ENCODE results near the gene DDI1. TPM values are rescaled to one million over a fixed set of nuclear protein-coding genes. Genes with fewer than 3 reads are reported as not detected.

DDI1 gene
- total RNA-seq, 1 donor from 2014 or later, result not detected

- intact Hi-C loops (cut with DNase I), result no loop called here
- Histone ChIP-seq H3K27ac (no peak overlapping the region), H3K9me3 (no peaks in the 10 kb centered on the region), H3K4me1 (peaks cover 14% of the 10 kb centered on the region), H3K36me3 (no peaks in the 10 kb centered on the region), H3K27me3 (ENCODE audit: low read depth) (no peaks in the 10 kb centered on the region), H3K4me3 (no peak overlapping the region)
- TF ChIP-seq, protein P1, sequence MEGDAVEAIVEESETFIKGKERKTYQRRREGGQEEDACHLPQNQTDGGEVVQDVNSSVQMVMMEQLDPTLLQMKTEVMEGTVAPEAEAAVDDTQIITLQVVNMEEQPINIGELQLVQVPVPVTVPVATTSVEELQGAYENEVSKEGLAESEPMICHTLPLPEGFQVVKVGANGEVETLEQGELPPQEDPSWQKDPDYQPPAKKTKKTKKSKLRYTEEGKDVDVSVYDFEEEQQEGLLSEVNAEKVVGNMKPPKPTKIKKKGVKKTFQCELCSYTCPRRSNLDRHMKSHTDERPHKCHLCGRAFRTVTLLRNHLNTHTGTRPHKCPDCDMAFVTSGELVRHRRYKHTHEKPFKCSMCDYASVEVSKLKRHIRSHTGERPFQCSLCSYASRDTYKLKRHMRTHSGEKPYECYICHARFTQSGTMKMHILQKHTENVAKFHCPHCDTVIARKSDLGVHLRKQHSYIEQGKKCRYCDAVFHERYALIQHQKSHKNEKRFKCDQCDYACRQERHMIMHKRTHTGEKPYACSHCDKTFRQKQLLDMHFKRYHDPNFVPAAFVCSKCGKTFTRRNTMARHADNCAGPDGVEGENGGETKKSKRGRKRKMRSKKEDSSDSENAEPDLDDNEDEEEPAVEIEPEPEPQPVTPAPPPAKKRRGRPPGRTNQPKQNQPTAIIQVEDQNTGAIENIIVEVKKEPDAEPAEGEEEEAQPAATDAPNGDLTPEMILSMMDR (IDR thresholded peaks at IDR 0.05), result no peak
- no peak for ATAC-seq
- no peak for DNase-seq
These were observed 27.7 kb downstream of the DDI1 start for GRCh38 chr11:104064034-104064630.

- no peak overlapping the region for H3K4me3 ChIP-seq
- no peaks in the 10 kb centered on the region for H3K36me3 ChIP-seq
- H3K27ac ChIP-seq, result no peak overlapping the region
- TF ChIP-seq, protein P1 (IDR thresholded peaks at IDR 0.05), result no peak
- ATAC-seq (no peak), DNase-seq (no peak)
- H3K4me1 ChIP-seq, result peaks cover 4% of the 10 kb centered on the region
- intact Hi-C loops (cut with DNase I), result no loop called here
- H3K27me3 ChIP-seq (ENCODE audit: low read depth), result no peaks in the 10 kb centered on the region
- no peaks in the 10 kb centered on the region for H3K9me3 ChIP-seq
These were observed 31.1 kb downstream of the DDI1 start for GRCh38 chr11:104067534-104067933.

DNA sequence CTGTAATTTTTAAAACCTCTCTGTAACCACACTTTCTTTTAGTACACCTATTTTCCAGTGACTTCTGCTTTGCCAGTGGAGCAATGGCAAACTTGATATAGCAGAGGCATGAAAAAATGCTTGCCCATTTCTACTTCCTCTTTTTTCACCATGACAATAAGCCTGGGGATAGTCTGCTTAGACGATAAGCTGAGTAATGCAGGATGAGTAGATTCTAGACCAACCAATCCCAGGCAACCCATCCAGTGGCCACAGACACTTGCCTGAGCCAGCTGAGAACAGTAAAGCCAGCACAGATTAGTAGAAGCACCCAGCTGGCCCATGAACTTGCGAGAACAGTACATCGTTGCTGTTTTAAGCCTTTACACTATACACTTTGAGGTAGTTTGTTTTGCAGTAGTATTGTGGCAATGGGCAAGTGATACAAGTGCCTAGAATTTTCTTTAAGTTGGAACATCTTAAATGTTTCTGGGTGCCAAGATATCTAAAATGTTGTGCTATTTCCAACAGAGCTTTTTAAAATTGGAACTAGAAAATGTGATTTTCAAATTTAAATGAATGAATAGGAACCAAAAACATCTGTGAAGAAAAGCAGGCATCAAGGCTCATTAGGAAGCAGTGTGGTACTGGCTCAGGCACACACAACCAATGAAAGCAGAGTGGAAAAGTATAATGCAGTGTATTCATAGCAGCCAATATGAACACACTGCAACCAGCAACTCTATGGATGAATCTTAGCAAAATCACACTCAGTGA lies 37.7 kb downstream of the DDI1 start:
- TF ChIP-seq, protein P1 (IDR thresholded peaks at IDR 0.05), result no peak
- Histone ChIP-seq H3K27ac (no peak overlapping the region), H3K36me3 (no peaks in the 10 kb centered on the region), H3K4me3 (no peak overlapping the region), H3K9me3 (no peaks in the 10 kb centered on the region), H3K4me1 (no peaks in the 10 kb centered on the region), H3K27me3 (ENCODE audit: low read depth) (no peaks in the 10 kb centered on the region)
- ATAC-seq, result peak; percentile 42 to 78
- DNase-seq, result no peak
- intact Hi-C loops (cut with DNase I), result no loop called here

- Histone ChIP-seq H3K4me3 (no peak overlapping the region), H3K4me1 (no peaks in the 10 kb centered on the region), H3K36me3 (no peaks in the 10 kb centered on the region), H3K27ac (no peak overlapping the region), H3K27me3 (ENCODE audit: low read depth) (no peaks in the 10 kb centered on the region), H3K9me3 (no peaks in the 10 kb centered on the region)
- intact Hi-C loops (cut with DNase I), result no loop called here
- TF ChIP-seq, protein P1 (IDR thresholded peaks at IDR 0.05), result no peak
- no peak for ATAC-seq
- no peak for DNase-seq
These were observed 38.7 kb downstream of the DDI1 start for GRCh38 chr11:104075091-104075490.

DNA sequence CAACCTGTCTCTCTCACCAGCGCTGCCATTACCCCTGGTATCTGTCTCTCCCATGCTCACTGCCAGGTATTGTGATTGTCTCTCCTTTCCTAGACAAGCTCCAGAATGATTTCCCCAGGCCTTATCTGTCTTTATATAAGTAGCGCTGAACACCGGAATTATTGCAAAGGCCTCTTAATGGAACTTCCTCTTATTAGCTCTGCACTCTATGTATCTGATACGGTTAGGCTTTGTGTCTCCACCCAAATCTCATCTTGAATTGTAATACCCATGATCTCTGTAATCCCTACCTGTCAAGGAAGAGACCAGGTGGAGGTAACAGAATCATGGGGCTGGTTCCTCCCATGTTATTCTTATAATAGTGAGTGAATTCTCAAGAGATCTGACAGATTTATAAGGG lies 39.3 kb downstream of the DDI1 start:
- H3K27me3 ChIP-seq (ENCODE audit: low read depth), result no peaks in the 10 kb centered on the region
- no peaks in the 10 kb centered on the region for H3K36me3 ChIP-seq
- no peaks in the 10 kb centered on the region for H3K4me1 ChIP-seq
- no peak overlapping the region for H3K27ac ChIP-seq
- TF ChIP-seq, protein P1 (IDR thresholded peaks at IDR 0.05), result no peak
- intact Hi-C loops (cut with DNase I), result no loop called here
- ATAC-seq (no peak), DNase-seq (no peak)
- H3K9me3 ChIP-seq, result no peaks in the 10 kb centered on the region
- H3K4me3 ChIP-seq, result no peak overlapping the region

Data from lower lobe of right lung (tissue), 2 donors.